K562 (cell line): Measurements from ENCODE around the gene INHBE. TPM values are rescaled to one million over a fixed set of nuclear protein-coding genes. Genes with fewer than 3 reads are reported as not detected.

ENCODE experiments used
- polyA plus RNA-seq, 8 experiments: library from polyadenylated mRNA; depleted of rRNA in 4 of 8; stranded (reverse) in 5 of 8; unstranded in 3 of 8; fragments of >200 nt; fragmentation: Nextera tagmentation in 2 of 8; fragmentation: Illumina TruSeq in 1 of 8; extraction: Ambion mirVana in 2 of 8; extraction: Trizol in 1 of 8; gene quantifications; 2 replicates each; pipeline versions ENCODE4 v1.2.1 to v1.2.3, GENCODE V29; 2011 to 2014; ENCODE audit warnings: inconsistent platforms in 1 of 8, missing spikeins in 1 of 8
- small RNA-seq: library from RNA; depleted of rRNA; stranded (forward); fragments of <200 nt; gene quantifications from one replicate; pipeline ENCODE3, GENCODE V24; 2014
- total RNA-seq, 7 experiments: library from RNA; depleted of rRNA in 6 of 7; stranded (reverse); fragments of >200 nt in 6 of 7; fragmentation: Illumina TruSeq in 2 of 7; extraction: Trizol in 2 of 7; gene quantifications; 2 replicates each; pipeline versions ENCODE4 v1.2.1 to v1.2.3, GENCODE V29; 2011 to 2021; ENCODE audit warnings: low replicate concordance in 1 of 7

Gene INHBE
- total and polyA plus RNA-seq, 9 of the 15 experiments (the other 6 are each of a cell fraction or from before 2014, with no cell fraction given): 0.94 to 9.9 (median 7.3) TPM

Small RNAs within 50 kb of the gene (small RNA-seq; reads per million reads assigned to genes)
- gene RNU6-879P: not detected

Other genes with a start within 250 kb of the INHBE start
Only the 7 nearest of the 17 such genes appear.
- 5.0 and 6.7 TPM in 2 replicates for gene R3HDM2, start 24.3 kb upstream of the INHBE start, total RNA-seq (2014; rRNA removed)
- 9.0 and 10.5 TPM in 2 replicates for gene R3HDM2, start 24.3 kb upstream of the INHBE start, total RNA-seq (2014; rRNA removed; fragmentation: Illumina TruSeq; extraction: Trizol)
- 6.4 and 9.2 TPM in 2 replicates for gene R3HDM2, start 24.3 kb upstream of the INHBE start, total RNA-seq (2015; rRNA removed; fragmentation: Illumina TruSeq; extraction: Trizol)
- 15.5 and 18.8 TPM in 2 replicates for gene R3HDM2, start 24.3 kb upstream of the INHBE start, total RNA-seq (2021)
- gene R3HDM2, start 24.3 kb upstream of the INHBE start, polyA plus RNA-seq (2011; rRNA removed): 11.2 and 22.0 TPM in 2 replicates
- gene R3HDM2, start 24.3 kb upstream of the INHBE start, polyA plus RNA-seq (2014; fragmentation: Illumina TruSeq; extraction: Trizol): 15.0 and 15.9 TPM in 2 replicates
- gene R3HDM2, start 24.3 kb upstream of the INHBE start, polyA plus RNA-seq (2014; fragmentation: Nextera tagmentation; extraction: Ambion mirVana): 1 to 10 TPM; 3.3 to 3.7 TPM
- 10.6 and 11.0 TPM in 2 replicates for gene R3HDM2, start 24.3 kb upstream of the INHBE start, polyA plus RNA-seq (2014; rRNA removed)
- not detected in 2 replicates for gene INHBC, start 20.5 kb upstream of the INHBE start, total RNA-seq (2014; rRNA removed)
- gene INHBC, start 20.5 kb upstream of the INHBE start, total RNA-seq (2014; rRNA removed; fragmentation: Illumina TruSeq; extraction: Trizol): not detected in 2 replicates
- gene INHBC, start 20.5 kb upstream of the INHBE start, total RNA-seq (2015; rRNA removed; fragmentation: Illumina TruSeq; extraction: Trizol): 0.07 TPM in 1 of 2 replicates, not detected in the other
- gene INHBC, start 20.5 kb upstream of the INHBE start, total RNA-seq (2021): 0.07 TPM in 1 of 2 replicates, not detected in the other
- gene INHBC, start 20.5 kb upstream of the INHBE start, polyA plus RNA-seq (2011; rRNA removed): 0.04 and 0.15 TPM in 2 replicates
- not detected in 2 replicates for gene INHBC, start 20.5 kb upstream of the INHBE start, polyA plus RNA-seq (2014; fragmentation: Illumina TruSeq; extraction: Trizol)
- under 1 TPM in 1 of 2 experiments, not detected in 1; 0.17 TPM for gene INHBC, start 20.5 kb upstream of the INHBE start, polyA plus RNA-seq (2014; fragmentation: Nextera tagmentation; extraction: Ambion mirVana)
- gene INHBC, start 20.5 kb upstream of the INHBE start, polyA plus RNA-seq (2014; rRNA removed): 0.24 TPM in 1 of 2 replicates, not detected in the other
- gene GLI1, start 4.5 kb downstream of the INHBE start, total RNA-seq (2014; rRNA removed): 0.33 and 0.41 TPM in 2 replicates
- gene GLI1, start 4.5 kb downstream of the INHBE start, total RNA-seq (2014; rRNA removed; fragmentation: Illumina TruSeq; extraction: Trizol): 0.76 and 0.80 TPM in 2 replicates
- gene GLI1, start 4.5 kb downstream of the INHBE start, total RNA-seq (2015; rRNA removed; fragmentation: Illumina TruSeq; extraction: Trizol): 0.30 and 2.2 TPM in 2 replicates
- 2.1 and 3.7 TPM in 2 replicates for gene GLI1, start 4.5 kb downstream of the INHBE start, total RNA-seq (2021)
- 0.33 and 1.1 TPM in 2 replicates for gene GLI1, start 4.5 kb downstream of the INHBE start, polyA plus RNA-seq (2011; rRNA removed)
- 0.61 and 0.80 TPM in 2 replicates for gene GLI1, start 4.5 kb downstream of the INHBE start, polyA plus RNA-seq (2014; fragmentation: Illumina TruSeq; extraction: Trizol)
- under 1 TPM; 0.24 to 0.31 TPM for gene GLI1, start 4.5 kb downstream of the INHBE start, polyA plus RNA-seq (2014; fragmentation: Nextera tagmentation; extraction: Ambion mirVana)
- gene GLI1, start 4.5 kb downstream of the INHBE start, polyA plus RNA-seq (2014; rRNA removed): 0.51 and 0.64 TPM in 2 replicates
- 3.8 and 4.6 TPM in 2 replicates for gene ARHGAP9, start 24.6 kb downstream of the INHBE start, total RNA-seq (2014; rRNA removed)
- 3.1 and 4.2 TPM in 2 replicates for gene ARHGAP9, start 24.6 kb downstream of the INHBE start, total RNA-seq (2014; rRNA removed; fragmentation: Illumina TruSeq; extraction: Trizol)
- 5.1 and 5.8 TPM in 2 replicates for gene ARHGAP9, start 24.6 kb downstream of the INHBE start, total RNA-seq (2015; rRNA removed; fragmentation: Illumina TruSeq; extraction: Trizol)
- 5.9 and 6.0 TPM in 2 replicates for gene ARHGAP9, start 24.6 kb downstream of the INHBE start, total RNA-seq (2021)
- gene ARHGAP9, start 24.6 kb downstream of the INHBE start, polyA plus RNA-seq (2011; rRNA removed): 6.5 and 22.7 TPM in 2 replicates
- 5.4 and 6.5 TPM in 2 replicates for gene ARHGAP9, start 24.6 kb downstream of the INHBE start, polyA plus RNA-seq (2014; fragmentation: Illumina TruSeq; extraction: Trizol)
- 1 to 10 TPM; 1.5 to 2.0 TPM for gene ARHGAP9, start 24.6 kb downstream of the INHBE start, polyA plus RNA-seq (2014; fragmentation: Nextera tagmentation; extraction: Ambion mirVana)
- 3.3 and 10.2 TPM in 2 replicates for gene ARHGAP9, start 24.6 kb downstream of the INHBE start, polyA plus RNA-seq (2014; rRNA removed)
- gene MARS1, start 32.8 kb downstream of the INHBE start, total RNA-seq (2014; rRNA removed): 231 and 232 TPM in 2 replicates
- gene MARS1, start 32.8 kb downstream of the INHBE start, total RNA-seq (2014; rRNA removed; fragmentation: Illumina TruSeq; extraction: Trizol): 220 and 245 TPM in 2 replicates
- 158 and 169 TPM in 2 replicates for gene MARS1, start 32.8 kb downstream of the INHBE start, total RNA-seq (2015; rRNA removed; fragmentation: Illumina TruSeq; extraction: Trizol)
- 339 and 382 TPM in 2 replicates for gene MARS1, start 32.8 kb downstream of the INHBE start, total RNA-seq (2021)
- 145 and 271 TPM in 2 replicates for gene MARS1, start 32.8 kb downstream of the INHBE start, polyA plus RNA-seq (2011; rRNA removed)
- gene MARS1, start 32.8 kb downstream of the INHBE start, polyA plus RNA-seq (2014; fragmentation: Illumina TruSeq; extraction: Trizol): 298 and 362 TPM in 2 replicates
- 100 to 1,000 TPM; 117 to 168 TPM for gene MARS1, start 32.8 kb downstream of the INHBE start, polyA plus RNA-seq (2014; fragmentation: Nextera tagmentation; extraction: Ambion mirVana)
- gene MARS1, start 32.8 kb downstream of the INHBE start, polyA plus RNA-seq (2014; rRNA removed): 221 and 229 TPM in 2 replicates
- gene DDIT3, start 65.2 kb downstream of the INHBE start, total RNA-seq (2014; rRNA removed): 68.2 and 89.9 TPM in 2 replicates
- gene DDIT3, start 65.2 kb downstream of the INHBE start, total RNA-seq (2014; rRNA removed; fragmentation: Illumina TruSeq; extraction: Trizol): 89.6 and 104 TPM in 2 replicates
- gene DDIT3, start 65.2 kb downstream of the INHBE start, total RNA-seq (2015; rRNA removed; fragmentation: Illumina TruSeq; extraction: Trizol): 53.7 and 59.1 TPM in 2 replicates
- gene DDIT3, start 65.2 kb downstream of the INHBE start, total RNA-seq (2021): 56.8 and 61.8 TPM in 2 replicates
- 99.0 and 118 TPM in 2 replicates for gene DDIT3, start 65.2 kb downstream of the INHBE start, polyA plus RNA-seq (2011; rRNA removed)
- 83.9 and 103 TPM in 2 replicates for gene DDIT3, start 65.2 kb downstream of the INHBE start, polyA plus RNA-seq (2014; fragmentation: Illumina TruSeq; extraction: Trizol)
- gene DDIT3, start 65.2 kb downstream of the INHBE start, polyA plus RNA-seq (2014; fragmentation: Nextera tagmentation; extraction: Ambion mirVana): 100 to 1,000 TPM; 254 to 272 TPM
- 87.2 and 127 TPM in 2 replicates for gene DDIT3, start 65.2 kb downstream of the INHBE start, polyA plus RNA-seq (2014; rRNA removed)
- 4.7 and 6.3 TPM in 2 replicates for gene MBD6, start 67.5 kb downstream of the INHBE start, total RNA-seq (2014; rRNA removed)
- gene MBD6, start 67.5 kb downstream of the INHBE start, total RNA-seq (2014; rRNA removed; fragmentation: Illumina TruSeq; extraction: Trizol): 2.7 and 3.8 TPM in 2 replicates
- 3.6 and 6.1 TPM in 2 replicates for gene MBD6, start 67.5 kb downstream of the INHBE start, total RNA-seq (2015; rRNA removed; fragmentation: Illumina TruSeq; extraction: Trizol)
- 46.6 and 54.8 TPM in 2 replicates for gene MBD6, start 67.5 kb downstream of the INHBE start, total RNA-seq (2021)
- gene MBD6, start 67.5 kb downstream of the INHBE start, polyA plus RNA-seq (2011; rRNA removed): 2.0 and 6.8 TPM in 2 replicates
- 14.1 and 20.3 TPM in 2 replicates for gene MBD6, start 67.5 kb downstream of the INHBE start, polyA plus RNA-seq (2014; fragmentation: Illumina TruSeq; extraction: Trizol)
- gene MBD6, start 67.5 kb downstream of the INHBE start, polyA plus RNA-seq (2014; fragmentation: Nextera tagmentation; extraction: Ambion mirVana): 1 to 10 TPM; 2.6 to 2.9 TPM
- gene MBD6, start 67.5 kb downstream of the INHBE start, polyA plus RNA-seq (2014; rRNA removed): 12.2 and 19.8 TPM in 2 replicates